Measurements from ENCODE around the gene GATB. TPM values are rescaled to one million over a fixed set of nuclear protein-coding genes. Genes with fewer than 3 reads are reported as not detected.

Gene GATB
- total and polyA plus RNA-seq, 10 of the 15 experiments (the other 5 are each of a cell fraction or from before 2014, with no cell fraction given): 20.5 to 37.3 (median 30.5) TPM

- in situ Hi-C loops (cut with MboI): no loop called here
- Histone ChIP-seq H2AFZ (ENCODE audit: control insufficient read depth, low read depth, low read length) (no peak overlapping the region), H3K27ac (ENCODE audit: control insufficient read depth, insufficient read depth) (no peak overlapping the region), H3K4me3 (no peak overlapping the region), H3K79me2 (ENCODE audit: control insufficient read depth, insufficient read depth, low read length) (no peaks in the 10 kb centered on the region), H3K4me1 (ENCODE audit: control insufficient read depth, insufficient read depth, low read length) (no peaks in the 10 kb centered on the region; the same call in 1 of the 2 replicates), H4K20me1 (ENCODE audit: control insufficient read depth, insufficient read depth) (no peaks in the 10 kb centered on the region), H3K9me3 (replicated peaks; ENCODE audit: control insufficient read depth, insufficient read depth, low read length) (no peaks in the 10 kb centered on the region), H3K27me3 (replicated peaks in 1 of 2; ENCODE audit: control insufficient read depth in 2 of 2, insufficient read depth in 2 of 2, low read length in 1 of 2) (no peaks in the 10 kb centered on the region), H3K4me2 (ENCODE audit: control insufficient read depth, insufficient read depth) (no peak overlapping the region), H3K36me3 (ENCODE audit: control insufficient read depth in 2 of 2, insufficient read depth in 2 of 2, low read length in 1 of 2) (peaks cover 0 to 9% of the 10 kb centered on the region in 2 experiments; a peak in 3 of 4 replicates), H3K9ac (ENCODE audit: control insufficient read depth, insufficient read depth, low read length) (no peak overlapping the region)
- ATAC-seq (peak; percentile 90), FAIRE-seq (no peak), DNase-seq (ENCODE audit: low read depth, low spot score) (peak; percentile 7)
- ChIA-PET POLR2A (interaction anchor here (0.6 kb wide), 1 partner anchor 24 kb away, joined by 3 read pairs; no protein-coding TSS in a partner anchor), SMC1A (ENCODE audit: uncharacterized antibody, unreplicated experiment) (interaction anchor here (1.0 to 2.2 kb wide), 4 partner anchors 10 to 166 kb away, joined by 3 to 9 read pairs (median 4); no protein-coding TSS in a partner anchor), RAD21 (ENCODE audit: unreplicated experiment) (no interaction called here), CTCF (interaction anchor here (0.7 to 1.0 kb wide), 2 partner anchors 10 to 680 kb away, joined by 3 read pairs; no protein-coding TSS in a partner anchor)
- TF ChIP-seq BCL3 (IDR thresholded peaks at IDR 0.05; ENCODE audit: borderline replicate concordance, insufficient read depth, low read depth, low read length, poor library complexity, severe bottlenecking): peak; percentile 32
- TF ChIP-seq MEF2B (IDR thresholded peaks at IDR 0.05; ENCODE audit: partially characterized antibody, poor library complexity, severe bottlenecking): peak; percentile 86
- 0 out of 2 replicates have a peak, but pooled peaks have one; percentile 25 for TF ChIP-seq TCF7 (IDR thresholded peaks at IDR 0.05; ENCODE audit: borderline replicate concordance)
- TF ChIP-seq ZBED1 (IDR thresholded peaks at IDR 0.05; ENCODE audit: borderline replicate concordance): no peak
- TF ChIP-seq NKRF (conservative IDR thresholded peaks at IDR 0.05): no peak
- TF ChIP-seq RUNX3 (IDR thresholded peaks at IDR 0.05; ENCODE audit: low read length): peak; percentile 59; the same call in 1 of the 2 replicates
- peak; percentile 71; the same call in 1 of the 2 replicates for TF ChIP-seq NFIC (IDR thresholded peaks at IDR 0.05; ENCODE audit: low read depth, low read length)
- TF ChIP-seq ATF7 (IDR thresholded peaks at IDR 0.05; ENCODE audit: low read depth): peak; percentile 51; the same call in 1 of the 2 replicates
- peak; percentile 67 for TF ChIP-seq JUNB (IDR thresholded peaks at IDR 0.05)
- TF ChIP-seq ATF2 (IDR thresholded peaks at IDR 0.05; ENCODE audit: low read length): peak; percentile 73; the same call in 1 of the 2 replicates
- no peak for TF ChIP-seq NR2C1 (IDR thresholded peaks at IDR 0.05)
- peak; percentile 34; the same call in 1 of the 2 replicates for TF ChIP-seq FOXM1 (IDR thresholded peaks at IDR 0.05; ENCODE audit: low read depth, low read length)
- TF ChIP-seq PKNOX1 (IDR thresholded peaks at IDR 0.05): 0 out of 2 replicates have a peak, but pooled peaks have one; percentile 44
- 0 out of 2 replicates have a peak, but pooled peaks have one; percentile 18 for TF ChIP-seq BCL11A (IDR thresholded peaks at IDR 0.05; ENCODE audit: low read depth, low read length)
- no peak for TF ChIP-seq IKZF1 (conservative IDR thresholded peaks at IDR 0.05)
- no TSS peak for BruUV-seq (replicated peaks)
- intact Hi-C loops (cut with micrococcal nuclease; ENCODE audit: unreplicated experiment): no loop called here
- 73% methylated on average over 10 of the region's 10 CpGs for WGBS (ENCODE audit: insufficient coverage, insufficient replicate concordance, low lambda C conversion rate, missing lambda C conversion rate)
Observed at GRCh38 chr4:151717909-151718628, 42.7 kb downstream of the GATB start.

All from GM12878 (cell line).